ENCODE results near the gene SFTPA1. TPM values are rescaled to one million over a fixed set of nuclear protein-coding genes. Genes with fewer than 3 reads are reported as not detected.
"Not testable (repeated sequence)": the region's sequence is repeated elsewhere in the genome, so short reads cannot be mapped to it uniquely, and the experiment has no call there.

SFTPA1 gene
- total and polyA plus RNA-seq, 2 experiments from 2014 or later = not detected

DNA sequence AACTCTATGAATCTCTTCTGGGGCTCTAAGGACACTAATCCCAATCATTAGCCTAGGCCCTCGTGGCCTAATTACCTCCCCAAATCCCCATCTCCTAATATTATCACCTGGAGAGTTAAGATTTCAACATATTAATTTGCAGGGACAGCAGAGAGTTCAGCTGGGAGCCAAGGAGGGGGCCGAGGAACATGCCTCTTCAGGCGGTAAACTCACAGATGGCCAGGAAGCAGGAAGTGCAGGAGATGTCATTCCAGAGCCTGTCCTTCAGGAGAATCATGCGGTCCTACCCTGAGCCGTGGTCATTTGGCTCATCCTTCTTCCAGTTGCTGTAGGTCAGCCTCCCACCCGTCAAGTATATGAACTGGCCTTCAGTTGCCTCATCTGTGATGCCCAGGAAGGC, 28.6 kb upstream of the SFTPA1 start:
- no peak for TF ChIP-seq EZH2 (IDR thresholded peaks at IDR 0.05; ENCODE audit: borderline replicate concordance)
- no peak for TF ChIP-seq EZH2phosphoT487 (IDR thresholded peaks at IDR 0.05; ENCODE audit: low read depth, severe bottlenecking, unreplicated experiment)
- no peak for TF ChIP-seq CTCF (IDR thresholded peaks at IDR 0.05; ENCODE audit: poor library complexity)
- Histone ChIP-seq H3K36me3 (replicated peaks; ENCODE audit: insufficient read depth, low read depth) (no peaks in the 10 kb centered on the region), H2AFZ (no peak overlapping the region), H4K20me1 (ENCODE audit: insufficient read depth, poor library complexity, severe bottlenecking) (no peaks in the 10 kb centered on the region), H3K4me3 (no peak overlapping the region), H3K4me2 (no peak overlapping the region), H3K9me3 (ENCODE audit: low read depth) (no peaks in the 10 kb centered on the region), H3K27me3 (peaks cover under 1% of the 10 kb centered on the region), H3K27ac (no peak overlapping the region), H3K9me2 (replicated peaks; ENCODE audit: insufficient read depth) (no peaks in the 10 kb centered on the region), H3K79me2 (no peaks in the 10 kb centered on the region), H3K4me1 (ENCODE audit: insufficient read depth) (no peaks in the 10 kb centered on the region)
- DNase-seq (ENCODE audit: low spot score) = no peak
- 86% methylated on average over 6 of the region's 6 CpGs for WGBS (ENCODE audit: low lambda C conversion rate, missing lambda C conversion rate)

DNA sequence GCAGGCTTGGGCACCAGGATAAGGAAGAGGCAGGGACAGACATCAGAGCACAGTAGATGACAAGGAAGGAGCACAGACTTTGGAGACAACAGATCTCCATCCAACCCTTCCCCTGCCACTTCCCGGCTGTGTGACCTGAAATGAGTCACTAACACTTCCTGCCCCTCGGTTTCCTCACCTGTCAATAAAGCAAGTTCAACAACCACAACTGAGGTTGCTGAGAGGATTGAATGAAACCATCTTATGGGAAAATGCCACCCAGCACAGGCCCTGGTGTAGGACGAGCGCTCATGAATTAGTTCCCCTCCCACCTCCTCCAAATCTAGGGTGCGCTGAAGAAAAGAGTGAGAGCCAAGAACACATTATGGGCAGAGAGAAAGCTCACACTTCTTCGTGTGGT, 27.8 kb upstream of the SFTPA1 start:
- 84% methylated on average over 6 of the region's 6 CpGs for WGBS (ENCODE audit: low lambda C conversion rate, missing lambda C conversion rate)
- not testable (repeated sequence) for H3K27ac ChIP-seq; H3K79me2 ChIP-seq; H3K9me2 ChIP-seq (replicated peaks; ENCODE audit: insufficient read depth); H3K27me3 ChIP-seq; H3K9me3 ChIP-seq (ENCODE audit: low read depth); H3K4me2 ChIP-seq; H3K36me3 ChIP-seq (replicated peaks; ENCODE audit: insufficient read depth, low read depth); H2AFZ ChIP-seq; DNase-seq (ENCODE audit: low spot score); H4K20me1 ChIP-seq (ENCODE audit: insufficient read depth, poor library complexity, severe bottlenecking); H3K4me1 ChIP-seq (ENCODE audit: insufficient read depth); H3K4me3 ChIP-seq

- no peaks in the 10 kb centered on the region for H3K27me3 ChIP-seq
- no peaks in the 10 kb centered on the region for H3K9me3 ChIP-seq (ENCODE audit: low read depth)
- H4K20me1 ChIP-seq (ENCODE audit: insufficient read depth, poor library complexity, severe bottlenecking) = no peaks in the 10 kb centered on the region
- no peaks in the 10 kb centered on the region for H3K4me1 ChIP-seq (ENCODE audit: insufficient read depth)
- H3K4me3 ChIP-seq = no peak overlapping the region
- H3K27ac ChIP-seq = no peak overlapping the region
- no peak overlapping the region for H3K4me2 ChIP-seq
- no peak for DNase-seq (ENCODE audit: low spot score)
- no peaks in the 10 kb centered on the region for H3K36me3 ChIP-seq (replicated peaks; ENCODE audit: insufficient read depth, low read depth)
- no peaks in the 10 kb centered on the region for H3K9me2 ChIP-seq (replicated peaks; ENCODE audit: insufficient read depth)
- WGBS (ENCODE audit: low lambda C conversion rate, missing lambda C conversion rate) = 90% methylated on average over 7 of the region's 7 CpGs
- TF ChIP-seq CTCF (IDR thresholded peaks at IDR 0.05; ENCODE audit: poor library complexity) (no peak), EZH2phosphoT487 (IDR thresholded peaks at IDR 0.05; ENCODE audit: low read depth, severe bottlenecking, unreplicated experiment) (no peak), EZH2 (IDR thresholded peaks at IDR 0.05; ENCODE audit: borderline replicate concordance) (no peak)
- H3K79me2 ChIP-seq = no peaks in the 10 kb centered on the region
- H2AFZ ChIP-seq = no peak overlapping the region
These were observed 27.2 kb upstream of the SFTPA1 start for GRCh38 chr10:79583488-79584024.

- Histone ChIP-seq H2AFZ (no peak overlapping the region), H3K36me3 (replicated peaks; ENCODE audit: insufficient read depth, low read depth) (no peaks in the 10 kb centered on the region), H3K27ac (no peak overlapping the region), H3K4me1 (ENCODE audit: insufficient read depth) (no peaks in the 10 kb centered on the region), H3K4me3 (no peak overlapping the region), H3K9me2 (replicated peaks; ENCODE audit: insufficient read depth) (no peaks in the 10 kb centered on the region), H3K4me2 (no peak overlapping the region), H3K9me3 (ENCODE audit: low read depth) (no peaks in the 10 kb centered on the region), H4K20me1 (ENCODE audit: insufficient read depth, poor library complexity, severe bottlenecking) (no peaks in the 10 kb centered on the region), H3K79me2 (no peaks in the 10 kb centered on the region), H3K27me3 (no peaks in the 10 kb centered on the region)
- no peak for DNase-seq (ENCODE audit: low spot score)
- TF ChIP-seq CTCF (IDR thresholded peaks at IDR 0.05; ENCODE audit: poor library complexity) (no peak), EZH2phosphoT487 (IDR thresholded peaks at IDR 0.05; ENCODE audit: low read depth, severe bottlenecking, unreplicated experiment) (no peak), EZH2 (IDR thresholded peaks at IDR 0.05; ENCODE audit: borderline replicate concordance) (no peak)
- WGBS (ENCODE audit: low lambda C conversion rate, missing lambda C conversion rate) = 93% methylated on average over 11 of the region's 11 CpGs
These were observed 24.7 kb upstream of the SFTPA1 start for GRCh38 chr10:79585870-79586527.
